Fibroblast of mammary gland (primary cell): ENCODE data around the gene WNT10A.

Experiments
- DNase-seq: peaks from one replicate; pipeline ENCODE4 v3.0.0-alpha.2; 2010; ENCODE audit warnings: low read depth
- H3K4me3 ChIP-seq: 2 replicates; pipeline ENCODE4 v1.5.1; 2011; ENCODE audit warnings: low read depth, mild to moderate bottlenecking, low read length, moderate library complexity; ENCODE audit not compliant: control insufficient read depth
- TF ChIP-seq, protein P1 (sequence below): conservative IDR thresholded peaks from 2 replicates; pipeline ENCODE4 v1.5.1; 2011; ENCODE audit warnings: low read depth, low read length, inconsistent platforms; ENCODE audit not compliant: control insufficient read depth, insufficient read depth

The WNT10A gene

DNA sequence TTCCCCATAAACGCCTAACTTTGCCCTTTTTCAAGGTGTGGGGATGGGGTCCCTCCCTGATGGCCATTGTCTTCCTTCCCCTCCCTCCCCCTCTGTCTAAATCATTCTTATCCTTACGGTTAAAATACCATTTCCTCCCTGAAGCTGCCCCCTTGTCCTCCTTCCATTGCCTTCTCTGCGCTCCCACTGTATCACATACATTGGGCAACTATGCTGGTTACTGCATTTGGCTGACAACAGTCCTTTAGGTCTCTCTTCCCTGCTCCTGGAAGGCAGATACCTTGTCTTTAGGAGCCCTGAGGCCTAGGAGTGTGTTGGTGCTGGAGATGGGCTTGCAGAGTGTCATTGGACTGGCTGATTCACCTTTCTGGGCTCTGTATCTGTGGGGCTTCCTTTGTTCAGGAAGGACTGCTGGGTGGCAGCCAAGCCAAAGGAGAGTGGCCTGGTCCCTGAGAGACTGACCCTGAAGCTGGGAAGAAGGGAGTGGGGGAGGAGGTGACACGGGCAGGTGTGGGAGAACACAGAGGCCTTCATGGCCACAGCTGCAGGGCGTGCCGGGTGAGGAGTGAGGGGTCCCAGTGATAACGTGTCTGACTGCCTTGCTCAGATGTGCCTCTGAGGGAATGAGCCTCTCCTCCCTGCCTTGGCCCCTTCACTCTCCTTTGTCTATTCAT is 18.9 kb upstream of the WNT10A start:
- TF ChIP-seq, protein P1, sequence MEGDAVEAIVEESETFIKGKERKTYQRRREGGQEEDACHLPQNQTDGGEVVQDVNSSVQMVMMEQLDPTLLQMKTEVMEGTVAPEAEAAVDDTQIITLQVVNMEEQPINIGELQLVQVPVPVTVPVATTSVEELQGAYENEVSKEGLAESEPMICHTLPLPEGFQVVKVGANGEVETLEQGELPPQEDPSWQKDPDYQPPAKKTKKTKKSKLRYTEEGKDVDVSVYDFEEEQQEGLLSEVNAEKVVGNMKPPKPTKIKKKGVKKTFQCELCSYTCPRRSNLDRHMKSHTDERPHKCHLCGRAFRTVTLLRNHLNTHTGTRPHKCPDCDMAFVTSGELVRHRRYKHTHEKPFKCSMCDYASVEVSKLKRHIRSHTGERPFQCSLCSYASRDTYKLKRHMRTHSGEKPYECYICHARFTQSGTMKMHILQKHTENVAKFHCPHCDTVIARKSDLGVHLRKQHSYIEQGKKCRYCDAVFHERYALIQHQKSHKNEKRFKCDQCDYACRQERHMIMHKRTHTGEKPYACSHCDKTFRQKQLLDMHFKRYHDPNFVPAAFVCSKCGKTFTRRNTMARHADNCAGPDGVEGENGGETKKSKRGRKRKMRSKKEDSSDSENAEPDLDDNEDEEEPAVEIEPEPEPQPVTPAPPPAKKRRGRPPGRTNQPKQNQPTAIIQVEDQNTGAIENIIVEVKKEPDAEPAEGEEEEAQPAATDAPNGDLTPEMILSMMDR, result no peak
- no peak overlapping the region for H3K4me3 ChIP-seq
- no peak for DNase-seq

DNA sequence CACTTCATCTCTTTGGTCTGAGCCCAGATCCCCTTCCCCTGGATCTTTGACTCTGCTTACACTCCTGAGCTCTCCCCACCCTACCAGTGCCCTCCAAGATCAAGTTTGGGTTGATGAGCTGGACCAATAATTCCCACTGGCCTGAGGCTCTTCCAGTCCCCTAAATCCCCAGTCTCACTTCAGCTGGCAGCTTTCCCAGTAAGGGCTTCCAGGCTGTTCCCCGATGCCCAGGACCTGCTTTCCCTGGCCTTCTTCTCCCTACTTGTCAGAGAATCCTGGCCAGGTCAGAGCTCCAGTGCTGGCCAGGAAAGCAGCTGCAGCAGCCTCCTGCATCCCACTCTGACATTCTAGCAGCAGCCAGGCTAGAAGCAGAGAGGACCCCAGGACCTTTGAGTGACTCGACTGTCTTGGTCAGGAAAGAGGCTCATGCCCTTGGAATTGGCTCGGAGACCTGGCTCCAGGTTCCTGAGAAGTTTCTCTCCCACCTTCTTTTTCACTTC is 17.6 kb upstream of the WNT10A start:
- H3K4me3 ChIP-seq, result no peak overlapping the region
- no peak for DNase-seq
- TF ChIP-seq, protein P1, result no peak

DNA sequence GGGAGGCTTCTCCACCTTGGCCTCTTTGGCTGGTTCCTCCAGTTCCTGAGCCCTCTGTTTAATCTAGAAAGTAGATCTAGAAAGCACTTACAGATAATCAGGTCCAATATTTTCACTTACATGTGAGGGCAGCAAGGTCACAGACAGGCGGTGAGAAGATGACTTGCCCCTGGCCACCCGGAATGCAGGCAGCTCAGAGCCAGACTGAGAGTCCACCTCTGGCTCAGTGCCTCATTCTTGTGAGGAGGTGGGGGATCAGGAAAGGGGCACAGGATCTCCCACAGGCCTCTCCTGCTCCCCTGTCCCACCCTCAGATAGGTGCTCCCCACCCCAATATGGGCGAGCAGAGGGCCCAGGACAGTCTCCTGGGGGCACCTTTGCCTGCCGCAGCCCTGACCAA is 15.3 kb upstream of the WNT10A start:
- TF ChIP-seq, protein P1, result no peak
- no peak overlapping the region for H3K4me3 ChIP-seq
- DNase-seq, result no peak

DNA sequence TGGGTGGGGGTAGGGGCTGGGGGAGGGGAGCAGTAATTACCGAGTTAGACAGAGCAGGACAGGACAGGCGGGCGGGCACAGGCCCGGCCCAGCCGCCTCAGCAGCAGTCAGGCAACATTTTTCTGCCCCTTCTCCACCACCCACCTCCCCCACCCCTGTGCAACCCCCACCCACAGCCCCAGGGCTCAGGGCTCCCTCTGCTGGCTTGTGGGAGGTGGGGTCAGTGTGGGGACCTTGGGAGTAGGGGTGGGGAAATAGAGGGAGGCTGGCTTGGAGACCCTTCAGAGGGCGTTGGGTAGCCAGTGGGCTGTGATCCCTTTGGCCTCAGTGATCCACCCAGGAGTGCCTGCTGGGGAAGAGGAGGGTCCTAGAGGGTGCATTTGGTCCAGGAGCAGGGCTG is 14.7 kb upstream of the WNT10A start:
- TF ChIP-seq, protein P1, result no peak
- H3K4me3 ChIP-seq, result no peak overlapping the region
- DNase-seq, result no peak

DNA sequence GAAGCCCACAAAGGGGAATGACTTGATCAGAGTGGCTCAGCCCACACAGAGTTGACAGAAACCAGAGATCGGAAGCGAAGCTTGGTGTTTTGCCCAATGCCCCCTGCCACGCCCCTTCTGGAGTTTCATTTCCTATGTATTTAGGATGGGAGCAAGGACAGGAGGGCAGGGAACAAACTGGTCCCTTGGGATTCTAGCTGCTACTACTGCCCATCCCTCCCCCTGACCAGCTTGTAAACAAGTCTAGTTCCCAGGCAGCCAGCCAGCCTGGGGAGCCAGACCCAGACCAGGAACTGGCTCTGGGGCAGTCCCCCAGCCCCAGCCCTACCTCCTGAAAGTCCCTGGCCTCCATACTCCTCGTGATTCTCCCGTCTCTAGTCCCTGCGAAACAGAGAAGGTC is 12.8 kb upstream of the WNT10A start:
- no peak overlapping the region for H3K4me3 ChIP-seq
- TF ChIP-seq, protein P1, result no peak
- no peak for DNase-seq

DNA sequence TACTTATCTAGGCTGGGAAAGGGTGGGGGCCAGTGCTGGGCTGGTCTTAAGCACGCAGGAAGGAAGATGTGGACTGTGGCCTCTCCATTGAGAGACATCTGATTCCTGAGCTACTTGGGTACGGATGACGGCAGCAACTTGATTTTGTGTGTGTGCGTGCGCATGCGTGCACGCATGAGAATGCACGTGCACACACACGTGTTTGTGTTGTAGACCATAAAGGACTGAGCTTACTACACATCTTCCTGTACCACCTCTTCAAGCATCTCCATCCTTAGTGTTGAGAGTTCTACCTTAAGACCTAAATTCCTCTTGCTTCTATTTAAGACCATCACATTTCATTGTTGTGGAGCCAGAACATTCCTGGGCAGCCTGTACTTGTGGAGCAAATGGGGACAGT is 11.6 kb upstream of the WNT10A start:
- no peak overlapping the region for H3K4me3 ChIP-seq
- TF ChIP-seq, protein P1, result no peak
- no peak for DNase-seq
